Lower lobe of right lung (tissue), 2 donors: Measurements from ENCODE around the gene ZRSR2. TPM values are rescaled to one million over a fixed set of nuclear protein-coding genes. Genes with fewer than 3 reads are reported as not detected.
A peak's percentile ranks its signal among the peaks of the same experiment; 100 is the strongest.

Experiments used
- ATAC-seq, 2 donors: fragments of 200-7000 bp; cut with Tn5 transposase; one replicate each; pipeline ENCODE4 v1.9.1; 2020 to 2022; ENCODE audit warnings: mild to moderate bottlenecking in 2 of 2, moderate library complexity in 2 of 2
- DNase-seq: peaks from one replicate; pipeline ENCODE4 v3.0.0-alpha.2; 2020
- H3K27ac ChIP-seq: fragments of 200-600 bp; one replicate; pipeline ENCODE4 v1.8.0; 2022
- H3K27me3 ChIP-seq: fragments of 200-600 bp; one replicate; pipeline ENCODE4 v1.8.0; 2022; ENCODE audit warnings: low read depth
- H3K36me3 ChIP-seq: fragments of 200-600 bp; one replicate; pipeline ENCODE4 v1.8.0; 2022; ENCODE audit warnings: mild to moderate bottlenecking
- H3K4me1 ChIP-seq: fragments of 200-600 bp; one replicate; pipeline ENCODE4 v1.8.0; 2022
- H3K4me3 ChIP-seq: fragments of 200-600 bp; one replicate; pipeline ENCODE4 v1.8.0; 2022; ENCODE audit warnings: mild to moderate bottlenecking
- H3K9me3 ChIP-seq: fragments of 200-600 bp; one replicate; pipeline ENCODE4 v1.8.0; 2022
- intact Hi-C: fragments of 100-400 bp; cut with DNase I; formaldehyde crosslinking; loops from one replicate; pipeline ENCODE4 v1.11.0; 2022
- total RNA-seq: library from RNA; stranded (reverse); fragmentation: NEBNext Ultra II Directional; extraction: Animal tissue kit (Norgen Biotek cat#: 25700); gene quantifications from one replicate; pipeline ENCODE4 v1.2.1, GENCODE V29; 2021
- TF ChIP-seq, protein P1 (sequence below): fragments of 200-600 bp; IDR thresholded peaks from one replicate; pipeline ENCODE4 v1.8.0; 2022; ENCODE audit warnings: antibody characterized with exemption, mild to moderate bottlenecking
- donor health status: DM: no; HTN: yes; CAD: no; lungs with severe emphysema.

The ZRSR2 gene
- total RNA-seq, 1 donor from 2014 or later = 11.3 TPM

DNA sequence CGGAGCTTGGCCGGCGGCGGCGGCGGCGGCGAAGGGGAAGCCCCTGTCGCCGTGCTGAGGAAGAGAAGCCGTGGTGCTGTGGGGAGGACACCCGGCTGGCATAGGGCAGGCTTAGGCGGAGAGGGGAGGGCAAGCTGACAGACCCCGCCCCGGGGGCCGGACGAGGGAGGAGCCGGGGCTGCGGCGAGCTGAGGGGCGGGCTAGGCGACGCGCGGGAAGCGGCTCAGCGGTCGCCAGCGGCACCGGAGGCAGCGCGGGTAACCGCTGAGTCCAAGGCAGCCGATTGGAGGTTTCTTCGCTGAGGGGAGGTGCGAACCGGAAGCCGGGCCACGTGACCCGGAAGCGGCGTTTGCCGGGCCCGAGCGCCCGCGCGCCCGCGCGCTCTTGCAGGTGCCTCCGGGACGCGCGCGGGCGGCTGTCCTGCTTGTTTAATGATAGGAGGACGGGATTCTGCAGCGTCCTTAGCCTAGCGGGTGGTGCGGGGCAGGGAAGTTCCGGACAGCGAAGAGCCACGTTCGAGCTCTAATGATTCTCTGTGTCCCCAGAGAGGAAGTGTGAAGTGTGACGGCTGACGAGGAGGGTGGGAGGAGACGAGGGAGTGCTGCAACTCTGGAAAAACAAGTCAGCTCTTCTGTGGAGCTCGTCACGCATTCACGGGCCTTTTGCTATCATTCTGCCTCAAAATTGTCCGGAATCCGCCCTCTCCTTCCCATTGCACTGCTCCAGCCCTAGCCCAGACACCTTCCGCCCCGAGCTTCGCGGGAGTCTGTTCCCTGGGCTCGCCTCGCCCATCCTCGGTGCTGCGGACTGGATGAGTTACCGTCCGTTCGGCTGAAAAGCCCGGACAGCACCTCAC is 64.7 kb downstream of the ZRSR2 start, which contains the start of gene AP1S2:
Gene AP1S2, minus strand, starts transcription at position 102 of the 856 bp plus-strand sequence. CDS start 2,289 bp downstream, outside the sequence.
- ATAC-seq = peak; percentile 99 to 100
- intact Hi-C loops = no loop called here

DNA sequence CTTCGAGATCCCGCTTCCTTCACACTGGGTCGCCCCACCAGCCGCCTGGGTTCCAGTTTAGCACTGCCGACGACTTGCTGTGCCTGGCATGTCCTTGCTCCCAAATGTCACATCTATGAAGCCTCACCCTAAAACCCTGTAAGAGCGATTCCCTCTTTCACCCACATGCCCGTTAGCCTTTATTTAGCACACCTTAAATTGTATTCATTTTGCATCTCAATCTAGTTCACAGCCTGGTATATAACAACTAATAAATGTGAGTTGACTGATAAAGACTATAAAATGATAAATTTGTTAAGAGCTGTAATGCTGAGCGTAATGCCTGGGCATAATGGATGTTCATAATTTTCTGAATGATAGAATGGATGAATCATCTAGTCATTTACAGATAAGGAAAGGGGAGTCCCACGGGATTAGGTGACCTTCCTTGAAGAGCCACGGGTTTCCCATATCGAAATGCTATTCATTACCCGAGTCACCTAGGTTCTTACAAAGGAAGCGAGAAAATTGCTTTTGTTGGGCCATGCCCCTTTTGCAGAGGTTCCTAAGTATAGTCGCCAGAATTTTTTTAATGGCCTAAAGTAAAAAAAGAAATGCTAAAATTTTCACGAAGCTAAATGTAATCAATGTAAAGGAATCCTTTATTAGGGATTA is 65.4 kb downstream of the ZRSR2 start:
- Histone ChIP-seq H3K9me3 (no peaks in the 10 kb centered on the region), H3K4me3 (peak overlapping the region; percentile 65), H3K36me3 (no peaks in the 10 kb centered on the region), H3K27ac (peak overlapping the region; percentile 90), H3K27me3 (no peaks in the 10 kb centered on the region), H3K4me1 (no peaks in the 10 kb centered on the region)
- no peak for DNase-seq
- TF ChIP-seq, protein P1, sequence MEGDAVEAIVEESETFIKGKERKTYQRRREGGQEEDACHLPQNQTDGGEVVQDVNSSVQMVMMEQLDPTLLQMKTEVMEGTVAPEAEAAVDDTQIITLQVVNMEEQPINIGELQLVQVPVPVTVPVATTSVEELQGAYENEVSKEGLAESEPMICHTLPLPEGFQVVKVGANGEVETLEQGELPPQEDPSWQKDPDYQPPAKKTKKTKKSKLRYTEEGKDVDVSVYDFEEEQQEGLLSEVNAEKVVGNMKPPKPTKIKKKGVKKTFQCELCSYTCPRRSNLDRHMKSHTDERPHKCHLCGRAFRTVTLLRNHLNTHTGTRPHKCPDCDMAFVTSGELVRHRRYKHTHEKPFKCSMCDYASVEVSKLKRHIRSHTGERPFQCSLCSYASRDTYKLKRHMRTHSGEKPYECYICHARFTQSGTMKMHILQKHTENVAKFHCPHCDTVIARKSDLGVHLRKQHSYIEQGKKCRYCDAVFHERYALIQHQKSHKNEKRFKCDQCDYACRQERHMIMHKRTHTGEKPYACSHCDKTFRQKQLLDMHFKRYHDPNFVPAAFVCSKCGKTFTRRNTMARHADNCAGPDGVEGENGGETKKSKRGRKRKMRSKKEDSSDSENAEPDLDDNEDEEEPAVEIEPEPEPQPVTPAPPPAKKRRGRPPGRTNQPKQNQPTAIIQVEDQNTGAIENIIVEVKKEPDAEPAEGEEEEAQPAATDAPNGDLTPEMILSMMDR = no peak
- intact Hi-C loops = no loop called here
- ATAC-seq = no peak

More for the DNA sequence above, 64.7 kb downstream of the ZRSR2 start, which contains the start of gene AP1S2:
- Histone ChIP-seq H3K36me3 (no peaks in the 10 kb centered on the region), H3K27me3 (no peaks in the 10 kb centered on the region), H3K4me3 (peak within 1 kb of the TSS; percentile 65), H3K4me1 (no peaks in the 10 kb centered on the region), H3K9me3 (no peaks in the 10 kb centered on the region), H3K27ac (peak within 1 kb of the TSS; percentile 90)
- TF ChIP-seq, protein P1 = no peak
- DNase-seq = peak; percentile 93

DNA sequence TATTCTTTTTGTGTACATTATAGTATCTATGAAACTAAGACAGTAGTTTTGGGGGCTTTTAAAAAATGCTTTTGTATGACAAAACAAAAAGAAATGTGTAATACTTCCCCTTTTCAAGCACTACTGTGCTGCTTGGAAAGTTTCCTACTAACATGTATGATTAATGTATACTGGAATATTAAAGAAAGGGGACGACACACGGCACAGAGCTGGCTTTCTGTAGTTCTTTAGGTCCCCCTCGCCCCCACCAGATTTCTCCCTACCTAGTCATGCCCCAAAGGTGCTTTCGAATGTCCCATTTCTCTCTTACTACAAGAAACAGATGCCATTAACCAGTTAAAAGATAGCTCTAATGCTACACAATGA is 65.9 kb downstream of the ZRSR2 start:
- Histone ChIP-seq H3K4me3 (no peak overlapping the region), H3K4me1 (no peaks in the 10 kb centered on the region), H3K36me3 (no peaks in the 10 kb centered on the region), H3K27me3 (no peaks in the 10 kb centered on the region), H3K27ac (peak overlapping the region; percentile 90), H3K9me3 (no peaks in the 10 kb centered on the region)
- no peak for ATAC-seq
- DNase-seq = no peak
- TF ChIP-seq, protein P1 = no peak
- intact Hi-C loops = no loop called here

DNA sequence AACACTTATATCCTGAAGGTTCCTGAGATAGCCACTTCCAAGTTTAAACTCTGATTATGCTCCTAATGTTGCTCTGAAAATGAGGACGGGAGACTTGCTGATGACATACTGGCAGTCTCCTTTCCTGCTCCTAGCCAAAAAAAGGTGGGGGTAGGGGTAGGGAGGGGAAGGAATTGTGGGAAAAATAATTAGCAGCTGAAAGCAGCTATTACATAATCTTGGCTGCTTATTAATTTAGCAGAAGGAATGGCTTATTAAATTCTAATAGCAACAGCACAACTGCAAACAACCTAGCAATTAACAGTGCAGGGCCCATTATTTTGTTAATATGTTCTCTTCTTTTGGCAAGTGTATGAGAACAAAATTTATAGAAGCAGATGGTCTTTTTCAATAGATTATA is 66.4 kb downstream of the ZRSR2 start:
- Histone ChIP-seq H3K27ac (peak overlapping the region; percentile 90), H3K9me3 (no peaks in the 10 kb centered on the region), H3K36me3 (no peaks in the 10 kb centered on the region), H3K27me3 (no peaks in the 10 kb centered on the region), H3K4me1 (no peaks in the 10 kb centered on the region), H3K4me3 (no peak overlapping the region)
- DNase-seq = no peak
- ATAC-seq = no peak
- intact Hi-C loops = no loop called here
- TF ChIP-seq, protein P1 = no peak

DNA sequence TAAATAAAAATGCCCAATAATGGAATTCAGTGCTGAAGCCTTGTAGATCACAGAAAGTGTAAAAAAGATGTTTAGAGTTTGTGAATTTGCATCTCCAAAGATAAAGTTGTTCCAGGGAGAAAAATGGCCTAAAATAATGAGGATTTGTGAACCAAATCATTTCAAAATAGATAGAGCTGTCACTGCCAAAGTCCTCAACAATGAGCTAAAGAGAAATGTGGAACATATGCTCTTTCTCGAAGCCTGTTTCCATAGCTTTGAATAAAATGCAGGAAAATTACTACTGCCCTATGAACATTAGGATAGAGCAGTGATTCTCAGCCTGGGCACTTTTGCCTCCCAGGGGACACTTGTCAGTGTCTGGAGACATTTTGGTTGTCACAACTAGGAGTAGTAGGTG is 67.8 kb downstream of the ZRSR2 start:
- Histone ChIP-seq H3K4me1 (no peaks in the 10 kb centered on the region), H3K9me3 (no peaks in the 10 kb centered on the region), H3K27ac (no peak overlapping the region), H3K27me3 (no peaks in the 10 kb centered on the region), H3K4me3 (no peak overlapping the region), H3K36me3 (no peaks in the 10 kb centered on the region)
- TF ChIP-seq, protein P1 = no peak
- intact Hi-C loops = no loop called here
- ATAC-seq (no peak), DNase-seq (no peak)
